Fibroblast of skin of left quadriceps (primary cell): ENCODE data around the gene DYDC1.
A peak's percentile ranks its signal among the peaks of the same experiment; 100 is the strongest.
"Not testable (repeated sequence)": the region's sequence is repeated elsewhere in the genome, so short reads cannot be mapped to it uniquely, and the experiment has no call there.

ENCODE experiments used
- DNase-seq, 2 experiments: peaks; one replicate each; pipeline ENCODE4 v3.0.0-alpha.2; 2013; ENCODE audit warnings: low read depth in 2 of 2

Gene DYDC1

GRCh38 chr10:80356563-80356988 is at the start of gene DYDC1, which contains the start of gene DYDC2:
DYDC1 (minus strand) TSS chr10:80356755; CDS start chr10:80352601, 4,154 bp downstream.
DYDC2 (plus strand) TSS chr10:80356781; CDS start chr10:80362444, 5,663 bp downstream.
- DNase-seq: peak in 1 of 2 experiments; percentile 1

GRCh38 chr10:80406204-80406603 is 49.6 kb upstream of the DYDC1 start:
- DNase-seq: no peak

GRCh38 chr10:80405626-80406025 is 49.1 kb upstream of the DYDC1 start:
- no peak for DNase-seq

- DNase-seq: no peak
Observed at GRCh38 chr10:80405035-80405434, 48.5 kb upstream of the DYDC1 start.

- no peak for DNase-seq
Observed at GRCh38 chr10:80400136-80400804, 43.7 kb upstream of the DYDC1 start.

- no peak for DNase-seq
Observed at GRCh38 chr10:80397014-80397413, 40.5 kb upstream of the DYDC1 start.

DNA sequence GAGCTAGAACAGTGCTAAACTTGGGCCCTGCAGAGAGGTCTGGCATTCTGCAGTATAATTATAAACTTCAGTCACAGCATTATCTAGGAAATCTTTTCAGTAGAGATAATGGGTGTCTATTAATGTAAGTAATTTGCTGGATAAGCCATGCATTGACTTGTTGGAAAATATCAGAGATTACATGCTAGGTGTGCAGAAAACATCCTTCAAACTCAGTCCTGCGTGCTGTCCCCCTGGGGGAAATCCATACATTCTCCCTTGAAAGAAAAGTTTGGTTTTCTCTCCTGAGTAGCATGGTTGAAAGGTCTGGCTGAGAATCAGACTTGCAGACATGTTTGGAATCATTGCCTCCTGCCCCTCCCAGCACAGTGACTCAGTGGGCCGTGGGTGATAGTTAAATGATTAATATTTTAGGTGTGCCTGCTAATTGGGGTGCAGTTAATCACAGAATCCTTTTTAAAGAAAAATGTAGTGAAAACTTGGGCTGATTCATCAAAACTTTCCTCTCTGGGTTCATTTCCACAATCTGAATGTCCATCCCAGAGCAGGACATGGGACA is 37.9 kb upstream of the DYDC1 start:
- DNase-seq: no peak

DNA sequence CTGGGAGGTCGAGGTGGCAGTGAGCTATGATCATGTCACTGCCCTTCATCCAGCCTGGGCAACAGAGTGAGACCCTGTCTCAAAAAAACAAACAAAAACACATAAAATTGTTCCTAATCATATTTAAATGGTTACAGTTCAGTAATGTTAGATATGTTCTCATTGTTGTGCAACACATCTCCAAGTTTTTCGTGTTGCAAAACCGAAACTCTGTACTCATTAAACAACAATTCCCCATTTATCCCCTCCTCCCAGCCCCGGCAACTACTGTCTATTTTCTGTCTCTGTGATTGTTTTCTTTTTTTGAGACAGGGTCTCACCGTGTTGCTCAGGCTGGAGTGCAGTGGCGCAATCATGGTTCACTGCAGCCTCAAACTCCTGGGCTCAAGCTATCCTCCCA is 35.7 kb upstream of the DYDC1 start:
- no peak for DNase-seq

DNA sequence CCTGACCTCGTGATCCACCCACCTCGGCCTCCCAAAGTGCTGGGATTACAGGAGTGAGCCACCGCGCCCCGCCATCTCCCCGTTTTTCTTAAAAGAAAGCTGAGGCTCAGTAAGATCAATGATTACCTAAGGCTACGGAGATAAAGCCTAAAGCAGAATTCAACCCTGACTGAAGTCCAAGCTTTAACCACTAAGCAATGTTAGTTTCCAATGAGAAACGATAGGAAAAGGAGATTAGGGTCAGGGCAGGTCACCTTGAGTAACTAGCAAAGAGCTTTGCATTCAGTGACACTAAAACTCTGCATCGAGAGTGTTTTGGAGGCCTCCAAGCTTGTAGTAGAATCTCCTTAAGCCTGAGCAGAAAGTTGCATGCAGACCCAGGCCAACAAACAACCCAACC is 34.2 kb upstream of the DYDC1 start:
- no peak for DNase-seq

GRCh38 chr10:80382989-80383388 is 26.4 kb upstream of the DYDC1 start:
- DNase-seq: no peak

GRCh38 chr10:80380185-80380584 is 23.6 kb upstream of the DYDC1 start:
- no peak for DNase-seq

- no peak for DNase-seq
Observed at GRCh38 chr10:80379701-80380100, 23.1 kb upstream of the DYDC1 start.

DNA sequence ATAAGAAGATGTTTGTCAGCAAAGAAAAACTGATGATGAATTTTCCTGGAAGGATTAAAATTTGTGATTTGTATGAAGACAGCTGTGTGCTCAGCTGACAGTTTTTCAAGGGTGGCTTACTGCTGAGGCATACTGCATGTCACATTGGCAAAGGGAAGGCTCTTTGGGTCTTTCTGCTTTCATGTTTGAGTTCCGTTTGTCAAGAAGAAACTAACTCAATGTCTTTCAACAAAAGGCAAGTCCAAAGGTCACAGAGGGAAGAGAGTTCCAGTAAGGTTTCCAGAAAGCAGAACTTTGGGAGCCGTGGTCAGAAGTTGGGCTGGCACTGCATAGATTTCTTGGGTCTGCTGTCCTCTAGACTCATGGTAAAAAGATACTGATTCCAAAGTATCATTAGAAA is 16.9 kb upstream of the DYDC1 start:
- no peak for DNase-seq

- no peak for DNase-seq
Observed at GRCh38 chr10:80372675-80373074, 16.1 kb upstream of the DYDC1 start.

GRCh38 chr10:80371467-80371866 is 14.9 kb upstream of the DYDC1 start:
- DNase-seq: no peak

- DNase-seq: no peak
Observed at GRCh38 chr10:80365510-80365909, 9.0 kb upstream of the DYDC1 start.

DNA sequence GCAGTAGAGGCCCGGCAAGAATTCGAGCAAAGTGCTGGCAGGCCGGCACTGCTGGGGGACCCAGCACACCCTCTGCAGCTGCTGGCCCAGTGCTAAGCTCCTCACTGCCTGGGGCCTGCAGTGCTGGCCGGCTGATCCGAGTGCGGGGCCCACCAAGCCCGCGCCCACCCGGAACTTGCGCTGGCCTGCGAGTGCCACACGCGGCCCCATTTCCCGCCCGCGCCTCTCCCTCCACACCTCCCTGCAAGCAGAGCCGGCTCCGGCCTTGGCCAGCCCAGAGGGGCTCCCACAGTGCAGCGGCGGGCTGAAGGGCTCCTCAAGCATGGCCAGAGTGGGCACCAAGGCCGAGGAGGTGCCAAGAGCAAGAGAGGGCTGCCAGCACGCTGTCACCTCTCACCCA is 3.1 kb upstream of the DYDC1 start:
- DNase-seq: no peak

DNA sequence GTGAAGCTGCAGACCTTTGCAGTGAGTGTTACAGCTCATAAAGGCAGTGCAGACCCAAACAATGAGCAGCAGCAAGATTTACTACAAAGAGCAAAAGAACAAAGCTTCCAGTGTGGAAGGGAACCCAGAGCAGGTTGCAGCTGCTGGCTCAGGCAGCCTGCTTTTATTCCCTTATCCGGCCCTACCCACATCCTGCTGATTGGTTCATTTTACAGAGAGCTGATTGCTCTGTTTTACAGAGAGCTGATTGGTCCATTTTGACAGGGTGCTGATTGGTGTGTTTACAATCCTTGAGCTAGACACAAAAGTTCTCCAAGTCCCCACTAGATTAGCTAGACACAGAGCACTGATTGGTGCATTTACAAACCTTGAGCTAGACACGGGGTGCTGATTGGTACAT is 2.4 kb upstream of the DYDC1 start:
- not testable (repeated sequence) for DNase-seq

DNA sequence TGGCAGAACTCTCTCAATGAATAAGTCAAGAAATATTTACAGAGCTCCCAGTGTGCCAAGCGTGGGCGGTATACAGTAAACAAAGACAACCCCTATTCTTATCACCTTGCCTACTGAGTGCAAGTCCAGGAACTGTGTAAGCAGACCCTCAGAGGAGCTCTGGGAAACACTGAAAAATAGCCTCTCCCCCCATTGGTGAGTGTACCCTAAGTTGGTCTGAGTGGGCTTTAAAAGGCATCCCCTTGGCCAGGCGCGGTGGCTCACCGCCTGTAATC is 1.2 kb upstream of the DYDC1 start:
- DNase-seq: no peak

DNA sequence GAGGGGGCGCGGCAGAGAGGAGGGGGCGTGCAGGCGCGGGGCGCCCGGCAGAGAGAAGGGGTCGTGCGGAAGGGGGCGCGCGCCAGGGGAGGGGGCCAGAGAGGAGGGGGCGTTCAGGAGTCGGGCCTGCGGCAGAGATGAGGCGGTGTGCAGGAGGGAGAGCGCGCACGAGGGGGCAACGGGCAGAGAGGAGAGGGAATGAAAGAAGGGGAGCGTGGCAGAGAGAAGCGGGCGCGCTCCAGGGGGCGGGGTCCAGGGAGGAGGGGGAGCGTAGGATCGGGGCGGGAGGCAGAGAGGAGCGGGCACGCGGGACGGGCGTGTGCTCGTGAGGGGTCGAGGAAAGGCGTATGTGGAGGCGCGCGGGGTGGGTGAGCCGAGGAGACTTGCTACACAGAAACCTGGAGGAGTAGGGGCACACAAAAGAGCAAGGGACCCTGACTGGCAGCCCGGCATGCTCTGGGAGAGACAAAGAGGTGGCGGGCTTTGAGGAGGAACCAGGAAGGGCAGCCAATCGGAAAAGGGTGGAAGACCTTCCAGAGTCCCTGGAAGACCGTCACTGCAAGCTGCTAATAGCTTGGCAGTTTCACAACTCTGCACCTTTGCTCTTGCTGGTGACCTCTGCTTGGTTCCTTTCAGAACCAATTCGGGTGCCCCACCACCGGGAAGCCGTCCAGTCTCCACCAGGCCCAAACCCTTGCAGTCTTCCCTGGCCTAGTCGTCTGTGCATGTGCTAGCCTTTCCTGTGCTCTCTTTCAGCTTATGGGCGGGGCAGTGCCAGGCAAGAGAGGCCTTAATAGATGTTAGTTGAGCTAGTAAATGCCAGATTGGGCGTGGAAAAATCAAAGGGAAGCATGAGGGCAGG is 665 bp upstream of the DYDC1 start:
- DNase-seq: no peak

DNA sequence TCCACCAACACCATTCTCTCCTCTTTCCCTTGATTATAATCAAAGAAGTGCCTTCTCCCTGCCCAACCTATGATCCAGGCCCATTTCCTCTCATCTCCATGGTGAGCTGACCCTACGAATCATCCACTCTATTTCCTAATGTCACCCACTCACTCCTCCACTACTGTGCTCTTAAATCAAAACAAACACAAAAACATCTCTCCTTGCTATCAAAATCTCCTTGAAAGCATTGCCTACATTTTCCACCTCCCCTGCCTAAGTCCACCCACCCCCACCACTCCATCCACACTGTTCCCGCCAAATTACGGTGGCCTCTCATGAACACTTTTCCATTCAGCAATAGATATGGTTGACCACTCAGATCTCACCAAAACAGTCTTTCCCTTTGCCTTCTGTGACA is 5.3 kb downstream of the DYDC1 start:
- no peak for DNase-seq

DNA sequence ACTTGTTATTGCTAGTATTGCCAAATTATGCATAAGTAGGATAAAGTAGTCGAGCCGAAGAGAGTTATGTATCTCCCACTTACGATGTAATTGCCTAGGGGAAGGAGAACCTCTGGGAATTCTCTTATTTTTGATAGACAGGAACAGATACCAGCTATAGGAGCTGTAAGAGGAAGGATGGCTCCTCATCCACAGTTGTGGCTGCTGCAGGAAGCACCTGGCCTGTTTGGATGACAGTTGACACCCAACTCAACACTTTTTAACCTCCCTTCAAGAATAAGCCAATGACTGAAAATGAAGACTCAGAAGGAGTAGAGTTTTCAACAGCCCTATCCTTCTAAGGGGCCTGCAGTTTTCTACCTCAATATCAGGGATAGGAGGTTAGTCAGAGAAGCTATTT is 6.3 kb downstream of the DYDC1 start:
- no peak for DNase-seq

DNA sequence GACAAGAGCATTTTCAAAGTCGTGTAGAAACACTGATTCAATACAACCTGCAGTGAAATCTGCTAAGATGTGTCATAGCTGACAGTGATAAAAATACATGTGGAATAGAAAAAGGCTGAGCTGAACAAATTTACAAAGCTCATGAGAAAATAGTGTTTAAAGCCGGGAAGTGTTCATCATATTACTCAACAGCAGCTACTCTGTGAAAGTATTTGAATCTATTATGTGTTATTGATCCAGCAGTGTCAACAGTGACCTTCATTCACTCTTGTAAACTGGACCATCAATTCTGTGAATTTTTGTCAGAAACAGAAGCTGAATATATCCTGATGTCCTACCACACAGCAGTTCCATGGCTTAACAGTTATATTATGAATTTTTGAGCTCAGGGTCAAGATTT is 11.6 kb downstream of the DYDC1 start:
- no peak for DNase-seq
